GM12892 (cell line): Measurements from ENCODE around the gene MYO18B.

Source experiments
- POLR2A ChIP-seq: IDR thresholded peaks from 2 replicates; pipeline ENCODE4 v1.6.1; 2011; ENCODE audit warnings: low read depth, low read length, control low read depth
- TAF1 ChIP-seq: IDR thresholded peaks from 2 replicates; pipeline ENCODE4 v1.6.1; 2011; ENCODE audit warnings: low read depth, mild to moderate bottlenecking, control low read depth, low read length, borderline replicate concordance

DNA sequence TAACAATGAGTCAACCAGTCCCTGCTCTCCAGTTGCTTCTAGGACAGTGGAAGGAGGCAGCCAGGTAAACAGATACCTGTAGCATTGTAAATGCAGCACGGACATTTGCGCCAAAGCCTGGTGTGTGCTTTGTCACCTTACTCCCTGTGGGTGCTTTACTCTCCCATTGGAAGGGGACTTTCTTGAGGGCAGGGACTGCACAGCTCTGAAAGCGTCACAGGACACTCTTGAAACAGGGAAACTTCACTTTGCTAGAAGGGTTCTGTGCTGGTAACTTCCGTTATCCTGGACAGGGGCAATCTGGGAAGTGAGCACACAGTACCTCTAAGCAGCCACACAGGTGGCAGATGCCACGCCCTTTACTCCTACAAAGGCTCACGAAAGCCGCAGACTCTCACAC, 99.8 kb downstream of the MYO18B start:
- no peak for TF ChIP-seq POLR2A
- no peak for TF ChIP-seq TAF1
